Karpas-422 (cell line): ENCODE results near the gene MRPL40. TPM values are rescaled to one million over a fixed set of nuclear protein-coding genes. Genes with fewer than 3 reads are reported as not detected.

Experiments
- DNase-seq: peaks from one replicate; pipeline ENCODE4 v3.0.0-alpha.2; 2015
- H2AFZ ChIP-seq: fragments of 200-600 bp; sonication (generic); 2 replicates; pipeline ENCODE4 v1.6.1; 2014; ENCODE audit warnings: antibody characterized with exemption, low read length, mixed read lengths
- H3K27ac ChIP-seq: fragments of 200-600 bp; sonication (generic); 2 replicates; pipeline ENCODE4 v1.5.1; 2014; ENCODE audit warnings: mild to moderate bottlenecking, low read length, moderate library complexity
- H3K27me3 ChIP-seq: fragments of 200-600 bp; sonication (generic); 2 replicates; pipeline ENCODE4 v1.6.1; 2014; ENCODE audit warnings: low read length, mixed read lengths
- H3K36me3 ChIP-seq: fragments of 200-600 bp; sonication (generic); 2 replicates; pipeline ENCODE4 v1.6.1; 2014; ENCODE audit warnings: low read length, mixed read lengths; ENCODE audit not compliant: insufficient read depth
- H3K4me1 ChIP-seq: fragments of 200-600 bp; sonication (generic); 2 replicates; pipeline ENCODE4 v1.6.1; 2014; ENCODE audit warnings: mild to moderate bottlenecking, low read length, mixed read lengths
- H3K4me2 ChIP-seq: fragments of 200-600 bp; sonication (generic); 2 replicates; pipeline ENCODE4 v1.6.1; 2014; ENCODE audit warnings: low read length, low read depth, mild to moderate bottlenecking; ENCODE audit not compliant: poor library complexity, severe bottlenecking
- H3K4me3 ChIP-seq: fragments of 200-600 bp; sonication (generic); 2 replicates; pipeline ENCODE4 v1.5.1; 2014; ENCODE audit warnings: mild to moderate bottlenecking, antibody characterized with exemption, low read length, mixed read lengths
- H3K79me2 ChIP-seq: fragments of 200-600 bp; sonication (generic); 2 replicates; pipeline ENCODE4 v1.6.1; 2014; ENCODE audit warnings: mild to moderate bottlenecking, low read length, mixed read lengths
- H3K9ac ChIP-seq: fragments of 200-600 bp; sonication (generic); 2 replicates; pipeline ENCODE4 v1.6.0; 2014; ENCODE audit warnings: low read length
- H3K9me2 ChIP-seq: fragments of 200-600 bp; sonication (generic), shearing (Covaris generic); replicated peaks from 2 replicates; pipeline ENCODE4 v1.6.0; 2014; ENCODE audit warnings: mild to moderate bottlenecking, low read length, moderate library complexity; ENCODE audit not compliant: insufficient read depth
- H3K9me3 ChIP-seq: fragments of 300-700, 200-600 bp; sonication (generic); 2 replicates; pipeline ENCODE4 v1.6.1; 2014; ENCODE audit warnings: low read length, mixed read lengths
- H4K20me1 ChIP-seq: fragments of 200-600 bp; sonication (generic); 2 replicates; pipeline ENCODE4 v1.6.1; 2014; ENCODE audit warnings: mild to moderate bottlenecking, antibody characterized with exemption, low read length, low read depth; ENCODE audit not compliant: insufficient read depth
- total RNA-seq: library from RNA; depleted of rRNA; stranded (reverse); fragments of >200 nt; shearing (Covaris generic); gene quantifications from 2 replicates; pipeline ENCODE4 v1.2.3, GENCODE V29; 2014; ENCODE audit warnings: low replicate concordance; rRNA removed

MRPL40 gene
- 53.8 and 62.5 TPM in 2 replicates for total RNA-seq

DNA sequence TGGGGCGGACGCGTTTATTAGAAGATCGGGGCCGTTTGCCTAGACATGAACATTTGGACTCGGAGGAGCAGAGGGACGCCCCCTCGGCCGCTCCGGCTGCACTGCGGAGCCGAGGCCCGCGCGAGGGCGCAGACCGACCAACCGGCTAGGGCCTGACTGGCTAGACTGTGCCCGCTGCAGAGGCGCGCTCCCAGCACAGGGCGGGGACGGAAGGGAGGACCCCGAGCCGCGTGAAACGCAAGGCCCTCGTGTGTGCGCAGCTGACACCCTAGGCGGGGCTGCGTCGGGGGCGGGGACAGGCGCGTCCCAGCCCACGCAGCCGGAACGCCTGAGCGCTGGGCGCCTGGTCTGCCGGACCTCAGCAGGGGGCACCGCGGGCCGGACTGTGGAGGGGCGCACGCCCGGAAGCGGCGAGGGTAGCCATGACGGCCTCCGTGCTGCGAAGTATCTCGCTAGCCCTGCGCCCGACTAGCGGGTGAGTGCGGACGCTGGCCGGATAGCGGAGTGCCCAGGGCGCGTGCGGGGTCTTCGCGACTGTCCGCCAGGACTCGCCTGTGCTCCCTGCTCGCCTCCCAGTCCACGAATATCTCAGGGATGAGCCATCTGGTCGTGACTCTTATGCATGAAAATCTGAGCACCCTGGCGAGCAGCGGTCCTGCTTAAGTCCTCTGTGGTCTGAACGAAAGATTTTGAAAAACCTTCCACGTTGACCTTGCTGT lies at the start of gene MRPL40:
MRPL40 (plus strand) TSS at position 413 of the 719 bp plus-strand sequence; CDS start at position 423, 10 bp downstream.
- Histone ChIP-seq H3K4me1 (peaks cover 60% of the 10 kb centered on the region), H4K20me1 (peaks cover 33% of the 10 kb centered on the region), H3K4me2 (peak within 1 kb of the TSS; percentile 99), H3K9ac (peak within 1 kb of the TSS; percentile 100), H3K27me3 (no peaks in the 10 kb centered on the region), H3K9me2 (no peaks in the 10 kb centered on the region), H3K4me3 (peak within 1 kb of the TSS; percentile 99), H3K36me3 (peaks cover 27% of the 10 kb centered on the region; the same call in 1 of the 2 replicates), H3K27ac (peak within 1 kb of the TSS; percentile 93), H2AFZ (peak within 1 kb of the TSS; percentile 67; the same call in 1 of the 2 replicates), H3K79me2 (peaks cover 65% of the 10 kb centered on the region), H3K9me3 (no peaks in the 10 kb centered on the region)
- peak; percentile 98 for DNase-seq

DNA sequence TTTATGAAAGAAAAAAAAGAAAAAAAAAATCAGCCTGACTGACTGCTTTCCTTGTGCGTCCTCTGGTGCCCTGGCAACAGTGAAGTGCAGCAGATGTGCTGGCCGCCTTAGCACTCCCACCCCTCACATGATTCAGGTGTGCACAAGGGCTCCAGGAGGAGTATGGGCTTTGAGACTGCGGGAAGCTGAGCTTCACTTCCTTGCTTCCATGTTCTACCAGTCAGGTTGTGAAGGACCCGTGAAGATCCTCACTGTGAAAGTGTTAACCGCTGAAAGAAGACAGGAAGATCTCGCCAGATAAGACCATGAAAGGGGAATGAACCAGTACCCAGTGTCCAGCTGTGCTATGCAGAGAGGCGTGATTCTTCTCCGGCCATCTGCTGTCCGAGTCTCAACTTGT lies 49.1 kb upstream of the MRPL40 start:
- Histone ChIP-seq H3K27ac (no peak overlapping the region), H3K9ac (no peak overlapping the region), H3K27me3 (no peaks in the 10 kb centered on the region), H3K4me3 (no peak overlapping the region), H3K36me3 (peaks cover 38% of the 10 kb centered on the region; the same call in 1 of the 2 replicates), H2AFZ (no peak overlapping the region), H3K4me2 (no peak overlapping the region), H4K20me1 (no peaks in the 10 kb centered on the region), H3K9me2 (no peaks in the 10 kb centered on the region), H3K9me3 (no peaks in the 10 kb centered on the region), H3K4me1 (no peaks in the 10 kb centered on the region), H3K79me2 (no peaks in the 10 kb centered on the region)
- DNase-seq = no peak

DNA sequence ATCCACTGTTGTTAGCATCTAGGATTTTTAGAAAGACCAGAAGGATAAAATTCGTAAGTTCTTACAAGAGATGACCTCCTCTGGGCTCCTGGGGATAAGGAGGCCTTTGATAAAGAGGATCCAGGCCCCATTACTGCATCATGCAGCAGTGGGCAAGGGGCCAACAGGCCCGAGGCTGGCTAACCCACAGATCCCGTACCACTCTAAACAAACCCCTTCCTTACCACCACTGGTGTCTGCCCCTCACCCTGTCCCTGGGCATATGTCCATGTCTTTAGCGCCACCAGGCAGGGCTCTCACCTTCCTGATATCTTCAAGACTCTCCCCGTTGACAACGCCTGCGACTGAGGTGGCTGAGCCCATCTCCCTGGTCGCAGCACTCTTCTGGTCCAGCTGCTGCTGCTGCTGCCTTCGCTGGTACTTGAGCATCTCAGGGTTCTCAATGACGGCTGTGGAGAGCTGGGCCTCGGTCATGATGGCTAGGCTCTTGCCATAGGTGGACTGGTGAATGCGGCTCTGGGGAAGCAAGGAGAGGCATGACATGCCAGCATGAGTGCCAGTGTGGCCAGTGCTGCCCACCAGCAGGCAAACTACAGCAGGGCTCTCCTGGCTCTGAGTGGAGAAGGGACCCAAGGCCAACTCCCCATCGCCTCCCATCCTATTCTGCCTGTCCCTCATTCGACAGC lies 47.0 kb upstream of the MRPL40 start:
- H3K36me3 ChIP-seq = peaks cover 46% of the 10 kb centered on the region; the same call in 1 of the 2 replicates
- H3K4me1 ChIP-seq = no peaks in the 10 kb centered on the region
- H3K27me3 ChIP-seq = no peaks in the 10 kb centered on the region
- no peaks in the 10 kb centered on the region for H4K20me1 ChIP-seq
- no peak for DNase-seq
- no peak overlapping the region for H3K4me3 ChIP-seq
- no peak overlapping the region for H3K4me2 ChIP-seq
- H3K9me3 ChIP-seq = no peaks in the 10 kb centered on the region
- H3K9me2 ChIP-seq = no peaks in the 10 kb centered on the region
- no peak overlapping the region for H3K27ac ChIP-seq
- H3K79me2 ChIP-seq = no peaks in the 10 kb centered on the region
- no peak overlapping the region for H2AFZ ChIP-seq
- no peak overlapping the region for H3K9ac ChIP-seq

GRCh38 chr22:19386248-19386647 lies 46.1 kb upstream of the MRPL40 start:
- Histone ChIP-seq H3K4me2 (no peak overlapping the region), H3K9ac (no peak overlapping the region), H3K27me3 (no peaks in the 10 kb centered on the region), H3K4me3 (no peak overlapping the region), H3K36me3 (peaks cover 47% of the 10 kb centered on the region; the same call in 1 of the 2 replicates), H4K20me1 (no peaks in the 10 kb centered on the region), H3K9me2 (no peaks in the 10 kb centered on the region), H3K9me3 (no peaks in the 10 kb centered on the region), H2AFZ (no peak overlapping the region), H3K4me1 (no peaks in the 10 kb centered on the region), H3K27ac (no peak overlapping the region), H3K79me2 (no peaks in the 10 kb centered on the region)
- DNase-seq = no peak

DNA sequence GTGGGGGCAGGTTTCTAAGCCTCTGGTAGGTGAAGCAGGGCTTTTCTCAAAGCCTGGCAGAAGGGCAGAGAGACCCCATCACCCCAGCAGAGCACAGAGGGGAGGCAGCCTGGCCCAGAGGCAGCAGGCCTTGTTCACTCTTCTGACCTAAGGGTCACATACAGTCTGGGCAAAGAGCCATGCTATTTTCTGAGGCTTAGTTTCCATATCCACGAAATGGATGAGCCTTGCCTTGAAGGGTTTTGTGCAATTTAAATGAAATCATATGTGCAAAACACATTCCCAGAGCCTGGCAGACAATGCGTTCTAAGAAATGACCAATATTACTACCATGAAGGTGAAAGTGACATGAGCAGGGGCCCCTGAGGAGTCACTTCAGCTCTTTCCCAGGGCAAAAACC lies 45.3 kb upstream of the MRPL40 start:
- no peaks in the 10 kb centered on the region for H3K9me2 ChIP-seq
- H3K4me2 ChIP-seq = no peak overlapping the region
- H3K79me2 ChIP-seq = no peaks in the 10 kb centered on the region
- no peak overlapping the region for H3K4me3 ChIP-seq
- H3K9ac ChIP-seq = no peak overlapping the region
- DNase-seq = no peak
- H3K9me3 ChIP-seq = no peaks in the 10 kb centered on the region
- no peak overlapping the region for H2AFZ ChIP-seq
- no peaks in the 10 kb centered on the region for H3K4me1 ChIP-seq
- no peaks in the 10 kb centered on the region for H3K27me3 ChIP-seq
- H4K20me1 ChIP-seq = no peaks in the 10 kb centered on the region
- no peak overlapping the region for H3K27ac ChIP-seq
- H3K36me3 ChIP-seq = peaks cover 39% of the 10 kb centered on the region; the same call in 1 of the 2 replicates

- Histone ChIP-seq H3K4me1 (no peaks in the 10 kb centered on the region), H3K9me2 (no peaks in the 10 kb centered on the region), H2AFZ (no peak overlapping the region), H3K36me3 (peaks cover 40% of the 10 kb centered on the region), H3K4me2 (no peak overlapping the region), H3K79me2 (no peaks in the 10 kb centered on the region), H3K4me3 (no peak overlapping the region), H3K27ac (no peak overlapping the region), H3K27me3 (no peaks in the 10 kb centered on the region), H3K9me3 (no peaks in the 10 kb centered on the region), H4K20me1 (no peaks in the 10 kb centered on the region), H3K9ac (no peak overlapping the region)
- DNase-seq = no peak
Observed at GRCh38 chr22:19387575-19387974, 44.8 kb upstream of the MRPL40 start.

GRCh38 chr22:19393704-19394103 lies 38.6 kb upstream of the MRPL40 start:
- Histone ChIP-seq H3K79me2 (no peaks in the 10 kb centered on the region), H3K27ac (no peak overlapping the region), H3K9ac (no peak overlapping the region), H3K36me3 (peaks cover 48% of the 10 kb centered on the region), H4K20me1 (no peaks in the 10 kb centered on the region), H3K27me3 (no peaks in the 10 kb centered on the region), H3K4me3 (no peak overlapping the region), H2AFZ (no peak overlapping the region), H3K4me2 (no peak overlapping the region), H3K4me1 (no peaks in the 10 kb centered on the region), H3K9me3 (no peaks in the 10 kb centered on the region), H3K9me2 (no peaks in the 10 kb centered on the region)
- DNase-seq = no peak

- no peaks in the 10 kb centered on the region for H4K20me1 ChIP-seq
Observed at GRCh38 chr22:19394274-19395050, 37.9 kb upstream of the MRPL40 start.

More at GRCh38 chr22:19394274-19395050, 37.9 kb upstream of the MRPL40 start:
- H3K4me3 ChIP-seq = no peak overlapping the region
- H3K27ac ChIP-seq = no peak overlapping the region
- no peak for DNase-seq
- H3K9me2 ChIP-seq = no peaks in the 10 kb centered on the region
- H3K9ac ChIP-seq = no peak overlapping the region
- H3K36me3 ChIP-seq = peaks cover 40% of the 10 kb centered on the region
- no peaks in the 10 kb centered on the region for H3K9me3 ChIP-seq
- no peaks in the 10 kb centered on the region for H3K79me2 ChIP-seq
- no peaks in the 10 kb centered on the region for H3K4me1 ChIP-seq
- no peak overlapping the region for H2AFZ ChIP-seq
- H3K27me3 ChIP-seq = no peaks in the 10 kb centered on the region
- H3K4me2 ChIP-seq = no peak overlapping the region
